ENCODE measurements around the gene SERPINA12. TPM values are rescaled to one million over a fixed set of nuclear protein-coding genes. Genes with fewer than 3 reads are reported as not detected.
"Not testable (repeated sequence)": the region's sequence is repeated elsewhere in the genome, so short reads cannot be mapped to it uniquely, and the experiment has no call there.

The SERPINA12 gene
- total RNA-seq, 2 experiments from 2014 or later, result not detected

- no peaks in the 10 kb centered on the region for H3K36me3 Mint-ChIP-seq (ENCODE audit: low read depth)
- no peaks in the 10 kb centered on the region for H3K4me1 Mint-ChIP-seq
- ChIA-PET POLR2A (no interaction called here), CTCF (no interaction called here)
- no peak for DNase-seq
- H3K27me3 Mint-ChIP-seq, result peaks cover 2% of the 10 kb centered on the region
- H3K27ac Mint-ChIP-seq, result no peak overlapping the region
- H3K9me3 Mint-ChIP-seq, result no peaks in the 10 kb centered on the region
- no peak overlapping the region for H3K4me3 Mint-ChIP-seq
These were observed 9.6 kb downstream of the SERPINA12 start for GRCh38 chr14:94499673-94500072.

DNA sequence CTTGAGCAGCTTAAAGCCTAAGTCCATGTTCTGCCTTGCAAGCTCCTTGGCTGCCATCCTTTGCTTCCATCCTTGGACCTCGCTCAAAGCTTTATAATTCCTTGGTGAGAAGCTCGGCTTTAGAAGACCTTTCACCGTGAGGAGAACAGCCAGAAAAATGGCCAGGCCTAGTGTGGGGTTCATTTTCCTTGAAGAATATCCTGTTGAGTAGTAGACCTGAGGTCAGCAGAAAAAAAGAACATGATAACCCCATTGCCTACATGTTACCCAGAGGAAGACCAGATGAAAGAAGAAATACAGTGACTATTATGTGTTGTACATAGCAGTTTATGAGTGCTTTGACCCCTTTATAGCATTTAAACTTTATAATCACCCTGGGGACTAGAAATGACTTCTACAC, 11.1 kb downstream of the SERPINA12 start:
- H3K4me3 Mint-ChIP-seq, result no peak overlapping the region
- DNase-seq, result no peak
- H3K36me3 Mint-ChIP-seq (ENCODE audit: low read depth), result no peaks in the 10 kb centered on the region
- CTCF ChIA-PET, result interaction anchor here (1.1 kb wide), 1 partner anchor 12 kb away, joined by 3 read pairs; no protein-coding TSS in a partner anchor
- POLR2A ChIA-PET, result no interaction called here
- H3K27me3 Mint-ChIP-seq, result peaks cover 2% of the 10 kb centered on the region
- no peaks in the 10 kb centered on the region for H3K9me3 Mint-ChIP-seq
- no peaks in the 10 kb centered on the region for H3K4me1 Mint-ChIP-seq
- H3K27ac Mint-ChIP-seq, result no peak overlapping the region

DNA sequence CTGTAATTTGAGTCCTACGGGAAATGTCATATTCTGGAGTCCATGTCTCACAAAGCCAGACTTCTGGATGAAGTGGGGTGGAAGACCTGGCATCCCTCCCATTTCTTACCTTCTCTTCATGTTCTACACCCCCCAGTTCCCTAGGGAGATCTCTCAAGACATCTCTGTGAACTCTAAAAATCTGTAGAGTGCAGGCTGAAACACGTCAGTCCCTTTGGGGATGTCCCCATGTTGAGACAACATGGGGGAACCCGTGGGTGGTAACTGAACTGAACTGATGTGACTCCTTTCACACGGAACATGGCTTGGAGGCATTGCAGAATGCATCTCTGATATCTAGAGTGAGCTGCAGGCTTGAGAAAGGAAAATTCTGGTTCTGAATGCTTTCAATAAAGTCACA, 15.2 kb downstream of the SERPINA12 start:
- ChIA-PET POLR2A (no interaction called here), CTCF (interaction anchor here (1.8 kb wide), 1 partner anchor 8 kb away, joined by 5 read pairs; no protein-coding TSS in a partner anchor)
- Mint-ChIP-seq H3K9me3 (no peaks in the 10 kb centered on the region), H3K27ac (no peak overlapping the region), H3K4me3 (no peak overlapping the region), H3K36me3 (ENCODE audit: low read depth) (no peaks in the 10 kb centered on the region), H3K4me1 (no peaks in the 10 kb centered on the region), H3K27me3 (peaks cover 2% of the 10 kb centered on the region)
- no peak for DNase-seq

DNA sequence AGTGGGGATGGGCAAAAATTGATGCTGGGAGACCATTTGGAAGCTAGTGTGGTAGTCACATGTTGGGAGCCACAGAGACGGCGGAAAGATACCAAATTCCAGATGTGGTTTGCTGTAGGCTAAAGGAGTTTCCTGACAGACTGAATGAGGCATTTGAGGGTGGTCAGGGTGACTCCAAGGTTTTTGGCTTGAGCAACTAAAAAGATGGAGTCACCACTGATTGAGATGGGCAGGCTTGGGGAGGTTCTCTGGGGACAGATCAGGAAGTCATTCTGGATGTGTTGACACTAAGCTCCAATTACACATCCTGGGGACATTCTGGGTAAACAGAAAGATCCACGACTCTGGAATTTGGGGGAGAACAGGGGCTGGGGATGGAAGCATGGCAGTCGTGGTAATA, 17.8 kb downstream of the SERPINA12 start:
- Mint-ChIP-seq H3K9me3 (no peaks in the 10 kb centered on the region), H3K27me3 (peaks cover 2% of the 10 kb centered on the region), H3K4me3 (no peak overlapping the region), H3K4me1 (no peaks in the 10 kb centered on the region), H3K27ac (no peak overlapping the region), H3K36me3 (ENCODE audit: low read depth) (no peaks in the 10 kb centered on the region)
- DNase-seq, result no peak
- ChIA-PET CTCF (no interaction called here), POLR2A (no interaction called here)

GRCh38 chr14:94489336-94489735, 19.9 kb downstream of the SERPINA12 start:
- Mint-ChIP-seq H3K27me3 (no peaks in the 10 kb centered on the region), H3K4me1 (peaks cover 3% of the 10 kb centered on the region), H3K27ac (no peak overlapping the region), H3K9me3 (no peaks in the 10 kb centered on the region), H3K36me3 (ENCODE audit: low read depth) (no peaks in the 10 kb centered on the region), H3K4me3 (no peak overlapping the region)
- ChIA-PET CTCF (no interaction called here), POLR2A (no interaction called here)
- DNase-seq, result no peak

DNA sequence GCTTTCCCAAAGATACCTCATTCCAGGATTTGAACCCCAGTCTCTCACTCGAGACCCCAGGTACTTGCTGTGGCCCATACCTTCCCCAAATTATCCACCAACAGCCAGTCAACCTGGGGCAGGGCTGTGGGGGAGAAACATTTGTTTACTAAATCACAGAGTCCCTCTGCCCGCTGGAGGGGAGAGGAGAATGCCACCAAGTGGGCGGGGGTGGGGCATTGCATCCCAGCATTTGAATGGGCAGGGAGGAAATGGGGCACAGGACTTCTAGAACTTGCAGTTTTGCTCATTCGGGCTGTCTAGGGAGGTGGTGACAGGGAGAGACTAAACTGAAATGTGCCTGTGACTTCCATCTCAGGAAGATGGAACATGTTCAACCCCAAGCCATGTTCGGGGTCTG, 22.4 kb downstream of the SERPINA12 start:
- peaks cover 3% of the 10 kb centered on the region for H3K4me1 Mint-ChIP-seq
- H3K27me3 Mint-ChIP-seq, result no peaks in the 10 kb centered on the region
- no peaks in the 10 kb centered on the region for H3K9me3 Mint-ChIP-seq
- POLR2A ChIA-PET, result no interaction called here
- no peak for DNase-seq
- H3K36me3 Mint-ChIP-seq (ENCODE audit: low read depth), result no peaks in the 10 kb centered on the region
- H3K27ac Mint-ChIP-seq, result no peak overlapping the region
- CTCF ChIA-PET, result interaction anchor here (0.8 to 1.5 kb wide), 9 partner anchors 8 to 450 kb away, joined by 3 to 9 read pairs (median 3); no protein-coding TSS in a partner anchor
- no peak overlapping the region for H3K4me3 Mint-ChIP-seq

GRCh38 chr14:94485944-94486841, 23.1 kb downstream of the SERPINA12 start:
- DNase-seq, result peak; percentile 41
- Mint-ChIP-seq H3K9me3 (no peaks in the 10 kb centered on the region), H3K4me3 (no peak overlapping the region), H3K27ac (no peak overlapping the region), H3K36me3 (ENCODE audit: low read depth) (no peaks in the 10 kb centered on the region), H3K4me1 (peaks cover 3% of the 10 kb centered on the region), H3K27me3 (no peaks in the 10 kb centered on the region)
- POLR2A ChIA-PET, result no interaction called here
- CTCF ChIA-PET, result interaction anchor here (0.8 to 1.5 kb wide), 8 partner anchors 9 to 64 kb away, joined by 3 to 9 read pairs (median 3); no protein-coding TSS in a partner anchor

DNA sequence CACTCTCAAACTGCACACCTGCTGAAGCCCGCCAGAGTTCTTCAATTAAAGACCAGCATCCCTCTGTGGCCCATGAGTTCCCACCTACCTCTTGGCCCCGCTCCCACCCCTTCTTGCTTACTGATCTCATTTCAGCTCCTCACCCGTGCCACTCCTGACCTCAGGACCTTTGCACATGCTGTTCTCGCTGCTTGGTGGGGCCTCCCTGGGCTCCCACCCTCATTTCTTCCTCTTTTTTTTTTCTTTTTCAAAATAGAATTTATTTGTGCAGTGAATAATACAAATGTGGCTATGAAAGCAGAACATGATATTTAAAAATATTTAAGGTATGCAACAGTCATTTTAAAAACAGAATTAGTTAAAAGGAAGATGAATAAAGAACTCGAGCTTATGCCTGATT, 24.8 kb downstream of the SERPINA12 start:
- Mint-ChIP-seq H3K4me1 (peaks cover 3% of the 10 kb centered on the region), H3K27ac (no peak overlapping the region), H3K9me3 (no peaks in the 10 kb centered on the region), H3K4me3 (no peak overlapping the region), H3K36me3 (ENCODE audit: low read depth) (no peaks in the 10 kb centered on the region), H3K27me3 (no peaks in the 10 kb centered on the region)
- DNase-seq, result no peak
- CTCF ChIA-PET, result no interaction called here
- POLR2A ChIA-PET, result no interaction called here

DNA sequence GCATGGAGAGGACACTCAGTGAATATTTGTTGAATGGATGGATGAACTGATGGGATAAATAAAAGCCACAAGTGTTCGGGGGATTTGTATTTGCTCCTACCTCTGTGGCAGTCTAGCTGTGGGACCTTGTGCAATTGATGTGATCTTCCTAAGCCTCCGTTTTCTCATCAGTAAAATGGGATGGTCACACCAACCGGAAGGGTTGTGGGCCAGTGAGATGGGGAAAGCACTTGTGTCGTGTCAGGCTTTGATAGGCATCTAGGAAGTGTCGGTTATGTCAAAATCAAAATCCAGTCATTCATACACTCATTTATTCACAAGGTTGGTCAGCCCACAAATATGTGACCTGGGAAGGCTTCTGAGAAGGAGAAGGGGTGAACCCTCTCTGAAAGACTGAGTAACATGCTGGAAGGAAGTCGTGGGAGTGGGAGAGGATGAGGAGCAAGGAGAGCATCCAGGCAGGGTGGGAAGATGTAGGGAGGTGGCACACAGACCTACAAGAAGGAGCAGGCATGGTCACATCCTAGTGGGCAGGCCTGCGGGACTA, 25.5 kb downstream of the SERPINA12 start:
- Mint-ChIP-seq H3K4me1 (peaks cover 3% of the 10 kb centered on the region), H3K36me3 (ENCODE audit: low read depth) (no peaks in the 10 kb centered on the region), H3K27ac (no peak overlapping the region), H3K9me3 (peaks cover 2% of the 10 kb centered on the region), H3K27me3 (no peaks in the 10 kb centered on the region), H3K4me3 (no peak overlapping the region)
- ChIA-PET CTCF (interaction anchor here (0.5 kb wide), 1 partner anchor 191 kb away, joined by 3 read pairs; no protein-coding TSS in a partner anchor), POLR2A (no interaction called here)
- no peak for DNase-seq

DNA sequence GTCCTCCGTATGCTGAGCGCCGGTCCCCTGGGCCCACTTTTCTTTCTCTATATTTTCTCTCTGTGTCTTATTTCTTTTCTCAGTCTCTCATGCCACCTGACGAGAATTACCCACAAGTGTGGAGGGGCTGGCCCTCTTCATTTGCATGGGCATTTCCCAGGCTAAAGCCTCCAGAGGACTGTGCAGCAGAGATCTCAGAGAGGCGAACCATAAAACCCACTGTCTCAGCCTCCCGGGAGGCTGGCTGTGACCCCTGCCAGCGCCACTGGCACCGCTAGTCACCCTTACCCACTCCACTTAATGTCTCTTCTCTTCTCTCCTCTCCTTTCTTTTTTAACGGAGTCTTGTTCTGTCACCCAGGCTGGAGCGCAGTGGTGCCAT, 26.2 kb downstream of the SERPINA12 start:
- no peak overlapping the region for H3K4me3 Mint-ChIP-seq

DNA sequence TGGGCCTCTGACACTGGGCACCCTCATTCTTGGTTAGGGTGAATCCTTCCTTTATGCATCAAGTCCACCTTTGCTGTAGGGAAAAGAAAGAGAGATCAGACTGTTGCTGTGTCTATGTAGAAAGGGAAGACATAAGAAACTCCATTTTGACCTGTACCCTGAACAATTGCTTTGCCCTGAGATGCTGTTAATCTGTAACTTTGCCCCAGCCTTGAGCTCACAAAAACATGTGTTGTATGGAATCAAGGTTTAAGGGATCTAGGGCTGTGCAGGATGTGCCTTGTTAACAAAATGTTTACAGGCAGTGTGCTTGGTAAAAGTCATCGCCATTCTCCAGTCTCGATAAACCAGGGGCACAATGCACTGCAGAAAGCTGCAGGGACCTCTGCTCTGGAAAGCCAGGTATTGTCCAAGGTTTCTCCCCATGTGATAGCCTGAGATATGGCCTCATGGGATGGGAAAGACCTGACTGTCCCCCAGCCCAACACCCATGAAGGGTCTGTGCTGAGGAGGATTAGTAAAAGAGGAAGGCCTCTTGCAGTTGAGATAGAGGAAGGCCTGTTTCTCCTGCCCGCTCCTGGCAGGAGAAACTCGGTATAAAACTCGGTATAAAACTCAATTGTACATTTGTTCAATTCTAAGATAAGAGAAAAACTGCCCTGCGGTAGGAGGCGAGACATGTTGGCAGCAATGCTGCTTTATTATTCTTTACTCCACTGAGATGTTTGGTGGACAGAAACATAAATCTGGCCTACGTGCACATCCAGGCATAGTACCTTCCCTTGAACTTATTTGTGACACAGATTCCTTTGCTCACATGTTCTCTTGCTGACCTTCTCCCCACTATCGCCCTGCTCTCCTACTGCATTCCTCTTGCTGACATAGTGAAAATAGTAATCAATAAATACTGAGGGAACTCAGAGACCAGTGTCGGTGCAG, 26.9 kb downstream of the SERPINA12 start:
- H3K4me3 Mint-ChIP-seq; H3K36me3 Mint-ChIP-seq (ENCODE audit: low read depth); H3K27me3 Mint-ChIP-seq; H3K9me3 Mint-ChIP-seq; H3K4me1 Mint-ChIP-seq; H3K27ac Mint-ChIP-seq; POLR2A ChIA-PET; CTCF ChIA-PET; DNase-seq: not testable (repeated sequence)

More for the DNA sequence above, 26.2 kb downstream of the SERPINA12 start:
- no peaks in the 10 kb centered on the region for H3K36me3 Mint-ChIP-seq (ENCODE audit: low read depth)
- POLR2A ChIA-PET, result no interaction called here
- no peaks in the 10 kb centered on the region for H3K27me3 Mint-ChIP-seq
- H3K27ac Mint-ChIP-seq, result no peak overlapping the region
- H3K9me3 Mint-ChIP-seq, result peaks cover 5% of the 10 kb centered on the region
- DNase-seq, result no peak
- CTCF ChIA-PET, result interaction anchor here (0.5 kb wide), 1 partner anchor 192 kb away, joined by 3 read pairs; no protein-coding TSS in a partner anchor
- peaks cover 3% of the 10 kb centered on the region for H3K4me1 Mint-ChIP-seq

DNA sequence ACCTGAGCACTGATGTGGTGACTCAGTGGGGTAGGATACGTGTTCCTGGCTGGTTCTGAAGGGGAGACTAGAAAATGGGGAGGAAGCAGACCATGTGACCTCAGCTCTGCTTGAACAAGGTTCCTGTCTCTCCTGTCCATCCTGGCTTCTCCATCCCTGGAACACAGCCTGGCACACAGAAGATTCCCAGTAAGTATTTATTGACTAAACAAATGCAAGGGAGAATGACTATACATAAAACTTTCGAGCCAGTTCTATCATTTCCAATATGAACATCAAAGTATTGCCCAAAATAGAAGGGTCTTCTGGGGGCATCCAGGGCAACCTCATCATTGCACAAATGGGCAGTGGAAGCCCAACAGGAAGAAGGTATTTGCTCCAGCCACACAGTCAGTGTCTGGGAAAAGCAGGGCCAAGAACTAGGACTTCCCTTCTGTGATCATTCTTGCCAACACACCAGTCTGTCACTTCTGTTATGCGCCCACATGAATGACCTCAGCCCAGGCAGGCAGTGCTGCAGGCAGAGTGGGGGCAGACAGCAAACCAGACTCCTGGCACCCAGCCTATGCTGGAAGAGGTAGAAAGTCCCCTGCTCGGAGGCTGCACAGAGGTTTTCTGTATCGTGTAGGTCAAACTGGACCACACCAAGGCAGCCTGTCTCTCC, 27.7 kb downstream of the SERPINA12 start:
- peaks cover 11% of the 10 kb centered on the region for H3K9me3 Mint-ChIP-seq
- H3K4me3 Mint-ChIP-seq, result no peak overlapping the region
- no peaks in the 10 kb centered on the region for H3K36me3 Mint-ChIP-seq (ENCODE audit: low read depth)
- peaks cover 3% of the 10 kb centered on the region for H3K27me3 Mint-ChIP-seq
- no peak overlapping the region for H3K27ac Mint-ChIP-seq
- POLR2A ChIA-PET, result no interaction called here
- CTCF ChIA-PET, result no interaction called here
- no peak for DNase-seq
- H3K4me1 Mint-ChIP-seq, result peaks cover 3% of the 10 kb centered on the region

All from activated CD4-positive, alpha-beta T cell treated with anti-CD3 and anti-CD28 coated beads, Interleukin-2, amount 10 ng/mL, durations not matched to agents 7 days and 5 days (primary cell).